ENCODE data around the gene NDFIP1.

DNA sequence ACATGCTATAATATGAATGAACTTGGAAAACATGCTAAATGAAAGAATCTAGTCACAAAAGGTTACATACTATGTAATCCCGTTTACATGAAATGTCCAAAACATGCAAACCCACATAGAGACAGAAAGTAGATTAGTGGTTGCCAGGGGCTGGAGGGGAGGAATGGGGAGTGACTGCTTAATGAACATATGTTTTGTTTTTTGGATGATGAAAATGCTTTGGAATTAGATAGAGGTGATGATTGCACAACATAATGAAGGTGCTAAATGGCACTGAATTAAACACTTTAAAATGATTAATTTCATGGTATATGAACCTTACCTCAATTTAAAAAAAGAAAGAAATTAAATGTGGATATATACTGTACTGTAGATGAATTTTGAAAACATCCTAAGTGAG, 17.6 kb upstream of the NDFIP1 start:
- TF ChIP-seq, protein P1, sequence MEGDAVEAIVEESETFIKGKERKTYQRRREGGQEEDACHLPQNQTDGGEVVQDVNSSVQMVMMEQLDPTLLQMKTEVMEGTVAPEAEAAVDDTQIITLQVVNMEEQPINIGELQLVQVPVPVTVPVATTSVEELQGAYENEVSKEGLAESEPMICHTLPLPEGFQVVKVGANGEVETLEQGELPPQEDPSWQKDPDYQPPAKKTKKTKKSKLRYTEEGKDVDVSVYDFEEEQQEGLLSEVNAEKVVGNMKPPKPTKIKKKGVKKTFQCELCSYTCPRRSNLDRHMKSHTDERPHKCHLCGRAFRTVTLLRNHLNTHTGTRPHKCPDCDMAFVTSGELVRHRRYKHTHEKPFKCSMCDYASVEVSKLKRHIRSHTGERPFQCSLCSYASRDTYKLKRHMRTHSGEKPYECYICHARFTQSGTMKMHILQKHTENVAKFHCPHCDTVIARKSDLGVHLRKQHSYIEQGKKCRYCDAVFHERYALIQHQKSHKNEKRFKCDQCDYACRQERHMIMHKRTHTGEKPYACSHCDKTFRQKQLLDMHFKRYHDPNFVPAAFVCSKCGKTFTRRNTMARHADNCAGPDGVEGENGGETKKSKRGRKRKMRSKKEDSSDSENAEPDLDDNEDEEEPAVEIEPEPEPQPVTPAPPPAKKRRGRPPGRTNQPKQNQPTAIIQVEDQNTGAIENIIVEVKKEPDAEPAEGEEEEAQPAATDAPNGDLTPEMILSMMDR (IDR thresholded peaks at IDR 0.05) = no peak
- TF ChIP-seq POLR2A (IDR thresholded peaks at IDR 0.05) = no peak

All from Peyer's patch (tissue), 4 donors.